ENCODE results near the gene TSC1. TPM values are rescaled to one million over a fixed set of nuclear protein-coding genes. Genes with fewer than 3 reads are reported as not detected.

The TSC1 gene
- total and polyA plus RNA-seq, 2 donors (not counting 3 experiments of a cell fraction or from before 2014, with no cell fraction given): 43.9 to 51.2 TPM

GRCh38 chr9:132985071-132985350 is 40.6 kb upstream of the TSC1 start:
- ChIA-PET CTCF (no interaction called here), POLR2A (no interaction called here)
- Histone ChIP-seq H3K27me3 (ENCODE audit: control insufficient read depth in 2 of 2, insufficient read depth in 2 of 2, low read length in 2 of 2) (peaks cover 4 to 6% of the 10 kb centered on the region in 2 experiments), H4K20me1 (replicated peaks; ENCODE audit: control insufficient read depth, extremely low read depth, insufficient read depth, low read length) (no peaks in the 10 kb centered on the region), H3K4me1 (ENCODE audit: control insufficient read depth, extremely low read depth, insufficient read depth, low read length) (no peaks in the 10 kb centered on the region), H3K9me1 (replicated peaks; ENCODE audit: control insufficient read depth, extremely low read depth, insufficient read depth, low read length) (no peaks in the 10 kb centered on the region), H2AFZ (ENCODE audit: low read depth, low read length) (no peak overlapping the region), H3K27ac (ENCODE audit: insufficient read depth, low read depth, low read length) (no peak overlapping the region), H3K9me3 (replicated peaks; ENCODE audit: control insufficient read depth, insufficient read depth, low read length) (no peaks in the 10 kb centered on the region), H3K36me3 (ENCODE audit: control insufficient read depth in 2 of 2, extremely low read depth in 1 of 2, insufficient read depth in 2 of 2, low read length in 2 of 2) (no peaks in the 10 kb centered on the region), H3K4me3 (replicated peaks in 1 of 3; ENCODE audit: insufficient read depth in 1 of 3, low read depth in 1 of 3, low read length in 3 of 3) (no peak overlapping the region), H3K79me2 (ENCODE audit: control insufficient read depth, insufficient read depth, low read length) (no peaks in the 10 kb centered on the region), H3K9ac (replicated peaks; ENCODE audit: extremely low read depth, insufficient read depth, low read length) (no peak overlapping the region), H3K4me2 (ENCODE audit: insufficient read depth, low read length) (no peak overlapping the region)
- intact Hi-C loops (cut with micrococcal nuclease) (no loop called here), dilution Hi-C loops (cut with MboI; ENCODE audit: extremely low pct_ligation_motif_present, low sequenced_read_pairs) (no loop called here)
- no peak for DNase-seq (ENCODE audit: low read depth, low spot score)
- BruUV-seq (replicated peaks): no TSS peak
- no peak for TF ChIP-seq GATA2 (IDR thresholded peaks at IDR 0.05; ENCODE audit: insufficient read depth, insufficient read length, low read depth, low read length)
- TF ChIP-seq MYC (IDR thresholded peaks at IDR 0.05; ENCODE audit: low read depth, low read length): no peak
- no peak for TF ChIP-seq MAX (IDR thresholded peaks at IDR 0.05; ENCODE audit: insufficient read depth, insufficient read length)
- TF ChIP-seq JUN (IDR thresholded peaks at IDR 0.05; ENCODE audit: borderline replicate concordance, insufficient read depth, insufficient read length, low read depth): no peak
- TF ChIP-seq EZH2 (IDR thresholded peaks at IDR 0.05; ENCODE audit: borderline replicate concordance, low read depth, low read length, severe bottlenecking): no peak
- TF ChIP-seq CTCF (IDR thresholded peaks at IDR 0.05; ENCODE audit: extremely low read depth in 1 of 2, insufficient read depth in 1 of 2, low read depth in 1 of 2, low read length in 2 of 2): no peak
- no peak for TF ChIP-seq POLR2AphosphoS5 (IDR thresholded peaks at IDR 0.05; ENCODE audit: insufficient read depth, low read depth, low read length)
- no peak for FAIRE-seq
